SJSA1 (cell line): ENCODE data around the gene CCDC3. TPM values are rescaled to one million over a fixed set of nuclear protein-coding genes. Genes with fewer than 3 reads are reported as not detected.
"Not testable (repeated sequence)": the region's sequence is repeated elsewhere in the genome, so short reads cannot be mapped to it uniquely, and the experiment has no call there.

Source experiments
- DNase-seq, 2 experiments: peaks; one replicate each; pipeline ENCODE4 v3.0.0-alpha.2; 2015 to 2020; ENCODE audit warnings: low spot score in 2 of 2, low read depth in 1 of 2
- H3K27ac ChIP-seq: fragments of 250-450 bp; sonication (Bioruptor Pico); 2 replicates; pipeline ENCODE4 v1.5.1; 2020; ENCODE audit warnings: mild to moderate bottlenecking, moderate library complexity
- H3K27me3 ChIP-seq: fragments of 250-450 bp; sonication (Bioruptor Pico); replicated peaks from 2 replicates; pipeline ENCODE4 v1.5.1; 2020; ENCODE audit warnings: mild to moderate bottlenecking, moderate library complexity
- H3K36me3 ChIP-seq: fragments of 250-450 bp; sonication (Bioruptor Pico); 2 replicates; pipeline ENCODE4 v1.5.1; 2020; ENCODE audit warnings: mild to moderate bottlenecking
- H3K4me1 ChIP-seq: fragments of 250-450 bp; sonication (Bioruptor Pico); replicated peaks from 2 replicates; pipeline ENCODE4 v1.6.1; 2021; ENCODE audit warnings: mild to moderate bottlenecking
- H3K4me3 ChIP-seq: fragments of 250-450 bp; sonication (Bioruptor Pico); 2 replicates; pipeline ENCODE4 v1.5.1; 2020; ENCODE audit warnings: mild to moderate bottlenecking
- H3K9me3 ChIP-seq: fragments of 250-450 bp; sonication (Bioruptor Pico); replicated peaks from 2 replicates; pipeline ENCODE4 v1.5.1; 2020; ENCODE audit warnings: mild to moderate bottlenecking
- total RNA-seq: library from RNA; depleted of rRNA; stranded (reverse); fragments of >200 nt; shearing (Covaris generic); gene quantifications from 2 replicates; pipeline ENCODE4 v1.2.3, GENCODE V29; 2014

Gene CCDC3
- total RNA-seq, 1 experiment from 2014 or later = 21.3 TPM

GRCh38 chr10:12874501-12874900 lies 127.0 kb downstream of the CCDC3 start:
- H3K27me3 ChIP-seq = no peaks in the 10 kb centered on the region; the same call in 1 of the 2 replicates
- no peak for DNase-seq
- H3K27ac ChIP-seq = no peak overlapping the region
- H3K4me1 ChIP-seq = no peaks in the 10 kb centered on the region
- no peak overlapping the region for H3K4me3 ChIP-seq
- H3K9me3 ChIP-seq = no peaks in the 10 kb centered on the region
- H3K36me3 ChIP-seq = no peaks in the 10 kb centered on the region

DNA sequence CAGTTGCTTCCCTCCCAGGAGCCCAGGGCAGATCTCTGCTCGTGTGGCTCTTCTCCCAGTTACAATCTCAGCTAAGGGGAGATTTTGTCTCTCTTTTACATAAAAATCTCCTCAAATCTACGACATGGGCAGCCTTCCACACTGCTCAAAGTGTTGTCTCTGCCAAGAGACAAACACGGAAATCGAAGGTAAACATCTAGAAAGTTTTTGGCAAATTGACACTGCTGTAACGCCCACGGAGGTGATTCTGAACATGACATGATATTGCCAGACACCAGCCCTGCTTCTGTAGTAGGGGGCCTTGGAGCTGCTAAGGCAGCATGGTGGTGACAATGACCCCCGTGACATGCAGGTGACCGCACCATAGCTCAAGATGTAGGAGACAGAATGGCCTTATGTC lies 128.3 kb downstream of the CCDC3 start:
- Histone ChIP-seq H3K27me3 (no peaks in the 10 kb centered on the region; the same call in 1 of the 2 replicates), H3K36me3 (no peaks in the 10 kb centered on the region), H3K9me3 (no peaks in the 10 kb centered on the region), H3K4me1 (peaks cover 4% of the 10 kb centered on the region), H3K4me3 (no peak overlapping the region), H3K27ac (no peak overlapping the region)
- no peak for DNase-seq

DNA sequence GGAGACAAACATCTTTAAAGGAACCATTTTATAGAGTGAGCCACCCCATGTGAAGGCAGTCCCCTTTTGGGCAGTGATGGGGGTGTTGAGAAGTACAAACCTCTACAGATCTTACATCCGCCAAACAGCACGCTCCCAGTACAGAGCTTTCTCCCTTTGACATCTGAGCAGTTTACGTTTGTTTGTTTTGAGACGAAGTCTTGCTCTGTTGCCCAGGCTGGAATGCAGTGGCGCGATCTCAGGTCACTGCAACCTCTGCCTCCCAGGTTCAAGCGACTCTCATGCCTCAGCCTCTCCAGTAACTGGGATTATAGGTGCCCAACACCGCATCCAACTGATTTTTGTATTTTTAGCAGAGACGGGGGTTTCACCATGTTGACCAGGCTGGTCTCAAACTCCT lies 128.9 kb downstream of the CCDC3 start:
- no peak overlapping the region for H3K27ac ChIP-seq
- H3K36me3 ChIP-seq = no peaks in the 10 kb centered on the region
- H3K9me3 ChIP-seq = no peaks in the 10 kb centered on the region
- H3K4me1 ChIP-seq = peaks cover 6% of the 10 kb centered on the region
- DNase-seq = no peak
- H3K4me3 ChIP-seq = no peak overlapping the region
- H3K27me3 ChIP-seq = no peaks in the 10 kb centered on the region; the same call in 1 of the 2 replicates

DNA sequence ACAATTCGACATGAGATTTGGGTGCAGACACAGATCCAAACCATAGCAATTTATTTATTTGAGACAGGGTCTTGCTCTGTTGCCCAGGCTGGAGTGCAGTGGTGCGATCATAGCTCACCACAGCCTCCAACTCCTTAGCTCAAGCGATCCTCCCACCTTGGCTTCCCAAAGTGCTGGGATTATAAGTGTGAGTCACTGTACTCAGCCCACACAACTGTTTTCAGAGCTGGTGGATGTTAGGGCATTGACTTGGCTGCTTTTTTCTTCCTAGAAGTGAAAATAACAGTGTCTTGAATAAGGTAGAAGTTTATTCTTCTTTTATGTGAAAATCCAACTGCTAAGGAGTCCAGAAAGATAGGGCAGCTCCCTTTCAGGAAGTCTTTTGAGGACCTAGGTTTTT lies 132.1 kb downstream of the CCDC3 start:
- H3K27ac ChIP-seq = no peak overlapping the region
- no peaks in the 10 kb centered on the region; the same call in 1 of the 2 replicates for H3K27me3 ChIP-seq
- H3K4me3 ChIP-seq = no peak overlapping the region
- H3K9me3 ChIP-seq = no peaks in the 10 kb centered on the region
- no peak for DNase-seq
- H3K4me1 ChIP-seq = peaks cover 9% of the 10 kb centered on the region
- no peaks in the 10 kb centered on the region for H3K36me3 ChIP-seq

- peak in 1 of 2 experiments; percentile 42 for DNase-seq
These were observed 133.3 kb downstream of the CCDC3 start for GRCh38 chr10:12868229-12868628.

DNA sequence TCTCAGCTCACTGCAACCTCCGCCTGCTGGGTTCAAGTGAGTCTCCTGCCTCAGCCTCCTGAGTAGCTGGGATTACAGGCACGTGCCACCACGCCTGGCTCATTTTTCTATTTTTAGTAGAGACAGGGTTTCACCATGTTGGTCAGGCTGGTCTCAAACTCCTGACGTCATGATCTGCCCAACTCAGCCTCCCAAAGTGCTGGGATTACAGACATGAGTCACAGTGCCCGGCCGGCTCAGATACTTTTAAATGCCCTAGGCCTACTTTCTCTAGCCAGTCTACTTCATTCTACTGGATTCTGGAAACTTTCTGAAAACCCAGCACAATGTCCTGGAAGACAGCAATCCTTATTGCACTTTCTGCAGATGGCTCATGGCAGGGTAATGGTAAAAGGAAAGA lies 136.0 kb downstream of the CCDC3 start:
- H3K4me1 ChIP-seq, H3K4me3 ChIP-seq, DNase-seq, H3K27ac ChIP-seq, H3K9me3 ChIP-seq, H3K27me3 ChIP-seq, H3K36me3 ChIP-seq: not testable (repeated sequence)

More at GRCh38 chr10:12868229-12868628, 133.3 kb downstream of the CCDC3 start:
- Histone ChIP-seq H3K9me3 (no peaks in the 10 kb centered on the region), H3K4me3 (no peak overlapping the region), H3K27me3 (no peaks in the 10 kb centered on the region; the same call in 1 of the 2 replicates), H3K4me1 (peaks cover 9% of the 10 kb centered on the region), H3K27ac (no peak overlapping the region), H3K36me3 (no peaks in the 10 kb centered on the region)

DNA sequence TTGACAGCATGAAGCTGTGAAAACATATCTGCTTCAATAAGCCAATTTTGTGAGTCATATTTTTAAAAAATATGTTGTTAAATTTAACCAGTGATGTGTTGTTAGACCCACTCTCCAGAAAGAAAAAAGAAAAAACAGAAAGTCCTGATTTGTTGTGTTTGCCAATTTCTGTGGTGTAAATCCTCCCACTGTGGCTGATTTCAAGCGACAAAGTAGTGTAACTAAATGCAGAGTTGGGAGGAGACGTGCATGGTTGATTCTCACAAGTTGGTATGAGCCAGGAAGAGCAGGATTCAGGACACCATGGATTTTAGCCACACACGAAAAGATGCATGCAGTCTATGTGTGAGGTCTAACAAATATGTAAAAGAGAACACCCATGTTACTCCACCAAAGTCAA lies 139.1 kb downstream of the CCDC3 start:
- no peak overlapping the region for H3K4me3 ChIP-seq
- 0 out of 2 replicates have a peak, but pooled peaks cover 3% of the 10 kb centered on the region for H3K4me1 ChIP-seq
- peaks cover 2% of the 10 kb centered on the region; the same call in 1 of the 2 replicates for H3K9me3 ChIP-seq
- no peak overlapping the region for H3K27ac ChIP-seq
- H3K36me3 ChIP-seq = no peaks in the 10 kb centered on the region
- 0 out of 2 replicates have a peak, but pooled peaks cover 2% of the 10 kb centered on the region for H3K27me3 ChIP-seq
- DNase-seq = no peak

DNA sequence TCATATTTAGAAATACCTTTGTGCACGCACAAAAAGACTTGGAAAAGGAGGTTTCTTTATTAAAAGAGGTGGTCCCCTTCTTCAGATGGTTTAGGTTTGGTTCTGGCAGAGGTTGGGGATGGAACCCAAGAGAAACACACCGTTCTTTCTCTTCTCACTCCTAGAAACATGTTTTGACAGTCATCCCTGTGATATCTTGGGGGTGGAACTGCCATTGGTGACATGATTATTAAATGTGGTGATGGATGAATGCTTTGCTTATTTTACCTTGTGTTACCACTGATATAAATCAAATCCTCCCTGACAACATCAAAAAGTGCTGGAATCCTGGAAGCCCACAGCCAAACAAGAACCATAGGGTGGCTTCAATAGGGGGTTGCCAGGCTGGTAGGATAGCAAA lies 146.5 kb downstream of the CCDC3 start:
- no peak for DNase-seq
- Histone ChIP-seq H3K4me3 (no peak overlapping the region), H3K27ac (no peak overlapping the region), H3K27me3 (0 out of 2 replicates have a peak, but pooled peaks cover 6% of the 10 kb centered on the region), H3K4me1 (no peaks in the 10 kb centered on the region), H3K9me3 (no peaks in the 10 kb centered on the region), H3K36me3 (no peaks in the 10 kb centered on the region)

- DNase-seq = no peak
- H3K9me3 ChIP-seq = no peaks in the 10 kb centered on the region
- H3K36me3 ChIP-seq = no peaks in the 10 kb centered on the region
- H3K27ac ChIP-seq = no peak overlapping the region
- H3K4me3 ChIP-seq = no peak overlapping the region
- 0 out of 2 replicates have a peak, but pooled peaks cover 4% of the 10 kb centered on the region for H3K27me3 ChIP-seq
- H3K4me1 ChIP-seq = no peaks in the 10 kb centered on the region
These were observed 148.8 kb downstream of the CCDC3 start for GRCh38 chr10:12852687-12853086.

DNA sequence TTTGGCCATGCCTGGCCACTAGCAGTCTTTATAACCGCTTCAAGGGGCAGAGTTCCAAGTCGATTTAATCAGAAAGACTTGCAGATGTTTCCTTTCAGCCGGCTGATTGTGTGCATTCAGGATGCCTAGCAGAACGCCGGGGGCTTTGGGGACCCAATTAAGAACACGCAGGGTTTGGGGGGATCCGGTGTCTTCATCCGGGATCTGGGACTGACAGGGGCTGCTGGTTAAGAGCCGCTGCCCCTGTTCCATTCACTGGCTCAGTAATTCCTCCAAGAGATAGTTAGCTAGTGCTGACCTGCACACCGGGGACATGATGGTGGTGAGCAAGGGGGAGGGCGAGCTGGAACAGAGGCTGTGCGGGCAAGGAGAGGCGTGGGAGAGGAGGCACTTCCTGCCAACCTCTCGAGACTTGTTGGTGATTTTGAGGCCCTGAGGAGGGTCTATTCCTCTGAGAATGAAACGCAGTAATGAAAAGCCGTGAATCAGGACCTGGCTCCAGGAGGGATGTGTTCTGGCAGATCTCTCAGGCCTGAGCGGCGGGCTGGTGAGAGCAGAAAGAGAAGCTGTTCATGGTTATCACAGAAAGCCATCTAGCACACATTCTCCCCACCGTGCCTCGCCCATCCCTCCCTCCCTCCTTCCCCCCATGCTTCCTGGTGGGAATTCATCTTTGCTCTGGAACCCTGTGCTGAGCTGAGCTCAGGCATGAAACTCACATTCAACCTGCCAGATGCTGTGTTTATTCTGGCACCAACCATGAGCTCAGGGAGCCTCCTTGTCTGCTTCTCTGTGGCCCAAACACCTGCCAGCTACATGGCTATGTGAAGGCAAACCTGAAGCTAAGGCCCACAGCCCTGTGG lies 152.0 kb downstream of the CCDC3 start:
- Histone ChIP-seq H3K4me3 (no peak overlapping the region), H3K27ac (no peak overlapping the region), H3K4me1 (peaks cover 14% of the 10 kb centered on the region), H3K9me3 (no peaks in the 10 kb centered on the region), H3K36me3 (no peaks in the 10 kb centered on the region), H3K27me3 (no peaks in the 10 kb centered on the region)
- no peak for DNase-seq

GRCh38 chr10:12848439-12849173 lies 152.9 kb downstream of the CCDC3 start:
- Histone ChIP-seq H3K4me3 (no peak overlapping the region), H3K27ac (no peak overlapping the region), H3K9me3 (no peaks in the 10 kb centered on the region), H3K27me3 (no peaks in the 10 kb centered on the region), H3K36me3 (no peaks in the 10 kb centered on the region), H3K4me1 (peaks cover 20% of the 10 kb centered on the region)
- no peak for DNase-seq

GRCh38 chr10:12847361-12847975 lies 154.0 kb downstream of the CCDC3 start:
- H3K27ac ChIP-seq = no peak overlapping the region
- no peak for DNase-seq
- H3K27me3 ChIP-seq = no peaks in the 10 kb centered on the region
- peaks cover 20% of the 10 kb centered on the region for H3K4me1 ChIP-seq
- H3K4me3 ChIP-seq = no peak overlapping the region
- H3K9me3 ChIP-seq = no peaks in the 10 kb centered on the region
- no peaks in the 10 kb centered on the region for H3K36me3 ChIP-seq

- Histone ChIP-seq H3K36me3 (no peaks in the 10 kb centered on the region), H3K4me3 (no peak overlapping the region), H3K27me3 (no peaks in the 10 kb centered on the region), H3K4me1 (peaks cover 20% of the 10 kb centered on the region), H3K9me3 (no peaks in the 10 kb centered on the region), H3K27ac (no peak overlapping the region)
- DNase-seq = no peak
These were observed 154.8 kb downstream of the CCDC3 start for GRCh38 chr10:12846718-12847117.
